Effector memory CD4-positive, alpha-beta T cell (primary cell): Measurements from ENCODE around the gene RNASE7.

ENCODE experiments used
- DNase-seq, 3 donors: peaks; one replicate each; pipeline ENCODE4 v3.0.0-alpha.2; 2020
- H3K27ac ChIP-seq: 2 replicates; pipeline ENCODE4 v1.7.0; 2013; ENCODE audit warnings: mild to moderate bottlenecking, low read length, moderate library complexity; ENCODE audit not compliant: insufficient read depth, poor library complexity, severe bottlenecking
- H3K27me3 ChIP-seq: replicated peaks from 2 replicates; pipeline ENCODE4 v1.7.0; 2013; ENCODE audit warnings: mild to moderate bottlenecking, low read length; ENCODE audit not compliant: insufficient read depth, control insufficient read depth, poor library complexity, severe bottlenecking
- H3K36me3 ChIP-seq: 2 replicates; pipeline ENCODE4 v1.7.0; 2013; ENCODE audit warnings: mild to moderate bottlenecking, low read length, moderate library complexity; ENCODE audit not compliant: control insufficient read depth, insufficient read depth
- H3K4me1 ChIP-seq: 2 replicates; pipeline ENCODE4 v1.7.0; 2013; ENCODE audit warnings: low read length, mild to moderate bottlenecking; ENCODE audit not compliant: control insufficient read depth, insufficient read depth, poor library complexity, severe bottlenecking
- H3K4me3 ChIP-seq: 2 replicates; pipeline ENCODE4 v1.7.0; 2013; ENCODE audit warnings: low read length, low read depth, mild to moderate bottlenecking; ENCODE audit not compliant: insufficient read depth, poor library complexity, severe bottlenecking
- H3K9me3 ChIP-seq: 2 replicates; pipeline ENCODE4 v1.7.0; 2013; ENCODE audit warnings: mild to moderate bottlenecking, low read length, moderate library complexity; ENCODE audit not compliant: control insufficient read depth

Gene RNASE7

GRCh38 chr14:21092273-21093011 is 50.3 kb downstream of the RNASE7 start:
- Histone ChIP-seq H3K4me3 (no peak overlapping the region), H3K27ac (no peak overlapping the region), H3K36me3 (no peaks in the 10 kb centered on the region), H3K9me3 (no peaks in the 10 kb centered on the region), H3K27me3 (no peaks in the 10 kb centered on the region), H3K4me1 (peaks cover 11% of the 10 kb centered on the region)
- DNase-seq = peak; percentile 75 to 84 (median 83)

GRCh38 chr14:21093018-21093417 is 50.9 kb downstream of the RNASE7 start:
- DNase-seq = no peak
- Histone ChIP-seq H3K27ac (no peak overlapping the region), H3K4me3 (no peak overlapping the region), H3K27me3 (no peaks in the 10 kb centered on the region), H3K4me1 (peaks cover 10% of the 10 kb centered on the region), H3K9me3 (no peaks in the 10 kb centered on the region), H3K36me3 (no peaks in the 10 kb centered on the region)
